ENCODE measurements around the gene RASAL2.

DNA sequence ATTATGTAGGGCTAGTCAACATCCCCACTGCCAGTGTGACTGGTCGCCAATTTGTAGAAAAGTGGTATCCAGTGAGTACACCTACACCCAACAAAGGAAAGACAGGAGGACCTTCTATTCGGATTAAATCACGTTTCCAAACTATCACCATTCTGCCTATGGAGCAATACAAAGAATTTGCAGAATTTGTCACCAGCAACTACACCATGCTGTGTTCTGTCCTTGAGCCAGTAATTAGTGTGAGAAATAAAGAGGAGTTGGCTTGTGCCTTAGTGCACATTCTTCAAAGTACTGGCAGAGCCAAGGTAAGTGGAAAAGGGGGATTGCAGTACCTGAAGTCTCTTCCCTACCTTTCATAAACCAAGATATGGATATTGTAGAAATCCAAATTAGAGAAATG is 349.0 kb downstream of the RASAL2 start:
- TF ChIP-seq, protein P1, sequence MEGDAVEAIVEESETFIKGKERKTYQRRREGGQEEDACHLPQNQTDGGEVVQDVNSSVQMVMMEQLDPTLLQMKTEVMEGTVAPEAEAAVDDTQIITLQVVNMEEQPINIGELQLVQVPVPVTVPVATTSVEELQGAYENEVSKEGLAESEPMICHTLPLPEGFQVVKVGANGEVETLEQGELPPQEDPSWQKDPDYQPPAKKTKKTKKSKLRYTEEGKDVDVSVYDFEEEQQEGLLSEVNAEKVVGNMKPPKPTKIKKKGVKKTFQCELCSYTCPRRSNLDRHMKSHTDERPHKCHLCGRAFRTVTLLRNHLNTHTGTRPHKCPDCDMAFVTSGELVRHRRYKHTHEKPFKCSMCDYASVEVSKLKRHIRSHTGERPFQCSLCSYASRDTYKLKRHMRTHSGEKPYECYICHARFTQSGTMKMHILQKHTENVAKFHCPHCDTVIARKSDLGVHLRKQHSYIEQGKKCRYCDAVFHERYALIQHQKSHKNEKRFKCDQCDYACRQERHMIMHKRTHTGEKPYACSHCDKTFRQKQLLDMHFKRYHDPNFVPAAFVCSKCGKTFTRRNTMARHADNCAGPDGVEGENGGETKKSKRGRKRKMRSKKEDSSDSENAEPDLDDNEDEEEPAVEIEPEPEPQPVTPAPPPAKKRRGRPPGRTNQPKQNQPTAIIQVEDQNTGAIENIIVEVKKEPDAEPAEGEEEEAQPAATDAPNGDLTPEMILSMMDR (conservative IDR thresholded peaks at IDR 0.05 in 1 of 2, IDR thresholded peaks at IDR 0.05 in 1 of 2; ENCODE audit: extremely low read depth in 1 of 2, insufficient read depth in 1 of 2, low read depth in 1 of 2, low read length in 2 of 2), result no peak
- TF ChIP-seq EZH2 (IDR thresholded peaks at IDR 0.05; ENCODE audit: borderline replicate concordance, low read length), result no peak

Measured in mammary epithelial cell (primary cell).